ENCODE data around the gene PRSS22. TPM values are rescaled to one million over a fixed set of nuclear protein-coding genes. Genes with fewer than 3 reads are reported as not detected.

PRSS22 gene
- total RNA-seq, 1 experiment from 2014 or later, result 3.9 TPM

DNA sequence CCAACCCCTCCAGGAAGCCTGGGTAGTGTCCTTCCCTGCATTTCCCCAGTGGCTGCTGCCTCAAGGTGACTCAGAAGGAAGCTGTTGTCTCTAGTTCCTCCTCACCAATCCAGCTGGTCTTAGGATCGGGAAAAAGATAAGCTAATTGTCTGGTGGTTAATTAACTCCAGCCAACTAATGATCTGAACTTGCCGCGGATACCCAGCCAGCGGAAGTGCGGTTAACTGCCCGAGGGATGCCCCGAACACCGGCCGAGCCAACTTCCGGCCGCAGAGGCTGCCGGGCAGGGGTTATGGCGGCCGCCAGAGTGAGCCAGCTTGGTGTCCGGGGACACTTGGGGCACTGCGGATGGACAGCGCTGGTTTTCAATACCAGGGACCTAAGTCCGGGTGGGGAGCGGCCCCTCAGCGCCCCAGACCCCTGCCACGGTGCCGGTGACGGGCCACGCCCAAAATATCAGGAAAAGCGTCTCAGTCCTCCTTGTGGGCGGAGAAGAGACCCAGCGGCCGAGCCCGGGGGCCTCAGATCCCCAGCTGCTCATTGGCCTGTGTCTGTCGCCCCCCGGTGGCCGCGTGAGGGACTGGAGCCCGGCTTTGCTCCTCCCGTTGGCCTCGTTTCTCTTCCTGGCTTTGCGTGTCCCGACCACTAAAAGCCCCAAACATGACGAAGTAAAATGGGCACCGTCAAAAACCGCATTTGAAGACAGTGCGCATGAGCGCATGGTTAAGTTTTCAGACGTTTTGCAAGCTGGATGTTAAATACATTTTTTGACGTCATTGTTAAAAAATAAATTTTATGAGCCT, 10.2 kb upstream of the PRSS22 start (continued):
- TF ChIP-seq, protein P1, sequence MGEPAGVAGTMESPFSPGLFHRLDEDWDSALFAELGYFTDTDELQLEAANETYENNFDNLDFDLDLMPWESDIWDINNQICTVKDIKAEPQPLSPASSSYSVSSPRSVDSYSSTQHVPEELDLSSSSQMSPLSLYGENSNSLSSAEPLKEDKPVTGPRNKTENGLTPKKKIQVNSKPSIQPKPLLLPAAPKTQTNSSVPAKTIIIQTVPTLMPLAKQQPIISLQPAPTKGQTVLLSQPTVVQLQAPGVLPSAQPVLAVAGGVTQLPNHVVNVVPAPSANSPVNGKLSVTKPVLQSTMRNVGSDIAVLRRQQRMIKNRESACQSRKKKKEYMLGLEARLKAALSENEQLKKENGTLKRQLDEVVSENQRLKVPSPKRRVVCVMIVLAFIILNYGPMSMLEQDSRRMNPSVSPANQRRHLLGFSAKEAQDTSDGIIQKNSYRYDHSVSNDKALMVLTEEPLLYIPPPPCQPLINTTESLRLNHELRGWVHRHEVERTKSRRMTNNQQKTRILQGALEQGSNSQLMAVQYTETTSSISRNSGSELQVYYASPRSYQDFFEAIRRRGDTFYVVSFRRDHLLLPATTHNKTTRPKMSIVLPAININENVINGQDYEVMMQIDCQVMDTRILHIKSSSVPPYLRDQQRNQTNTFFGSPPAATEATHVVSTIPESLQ (CRISPR knock-in tag; IDR thresholded peaks at IDR 0.05), result no peak
- TF ChIP-seq ZNF263 (CRISPR knock-in tag; IDR thresholded peaks at IDR 0.05; ENCODE audit: low read depth), result no peak
- peak; percentile 66; the same call in 1 of the 2 replicates for TF ChIP-seq GABPB1 (CRISPR knock-in tag; IDR thresholded peaks at IDR 0.05)
- 0 out of 2 replicates have a peak, but pooled peaks have one; percentile 50 for TF ChIP-seq PRRX2 (CRISPR knock-in tag; IDR thresholded peaks at IDR 0.05)
- TF ChIP-seq, protein P2, sequence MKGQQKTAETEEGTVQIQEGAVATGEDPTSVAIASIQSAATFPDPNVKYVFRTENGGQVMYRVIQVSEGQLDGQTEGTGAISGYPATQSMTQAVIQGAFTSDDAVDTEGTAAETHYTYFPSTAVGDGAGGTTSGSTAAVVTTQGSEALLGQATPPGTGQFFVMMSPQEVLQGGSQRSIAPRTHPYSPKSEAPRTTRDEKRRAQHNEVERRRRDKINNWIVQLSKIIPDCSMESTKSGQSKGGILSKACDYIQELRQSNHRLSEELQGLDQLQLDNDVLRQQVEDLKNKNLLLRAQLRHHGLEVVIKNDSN (CRISPR knock-in tag; IDR thresholded peaks at IDR 0.05), result peak; percentile 44; the same call in 1 of the 2 replicates
- TF ChIP-seq, protein P3, sequence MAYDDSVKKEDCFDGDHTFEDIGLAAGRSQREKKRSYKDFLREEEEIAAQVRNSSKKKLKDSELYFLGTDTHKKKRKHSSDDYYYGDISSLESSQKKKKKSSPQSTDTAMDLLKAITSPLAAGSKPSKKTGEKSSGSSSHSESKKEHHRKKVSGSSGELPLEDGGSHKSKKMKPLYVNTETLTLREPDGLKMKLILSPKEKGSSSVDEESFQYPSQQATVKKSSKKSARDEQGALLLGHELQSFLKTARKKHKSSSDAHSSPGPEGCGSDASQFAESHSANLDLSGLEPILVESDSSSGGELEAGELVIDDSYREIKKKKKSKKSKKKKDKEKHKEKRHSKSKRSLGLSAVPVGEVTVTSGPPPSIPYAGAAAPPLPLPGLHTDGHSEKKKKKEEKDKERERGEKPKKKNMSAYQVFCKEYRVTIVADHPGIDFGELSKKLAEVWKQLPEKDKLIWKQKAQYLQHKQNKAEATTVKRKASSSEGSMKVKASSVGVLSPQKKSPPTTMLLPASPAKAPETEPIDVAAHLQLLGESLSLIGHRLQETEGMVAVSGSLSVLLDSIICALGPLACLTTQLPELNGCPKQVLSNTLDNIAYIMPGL (CRISPR knock-in tag; IDR thresholded peaks at IDR 0.05), result peak; percentile 93
- TF ChIP-seq, protein P4, sequence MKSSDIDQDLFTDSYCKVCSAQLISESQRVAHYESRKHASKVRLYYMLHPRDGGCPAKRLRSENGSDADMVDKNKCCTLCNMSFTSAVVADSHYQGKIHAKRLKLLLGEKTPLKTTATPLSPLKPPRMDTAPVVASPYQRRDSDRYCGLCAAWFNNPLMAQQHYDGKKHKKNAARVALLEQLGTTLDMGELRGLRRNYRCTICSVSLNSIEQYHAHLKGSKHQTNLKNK (CRISPR knock-in tag; IDR thresholded peaks at IDR 0.05), result no peak
- TF ChIP-seq FOXJ3 (CRISPR knock-in tag; IDR thresholded peaks at IDR 0.05; ENCODE audit: borderline replicate concordance), result no peak
- TF ChIP-seq, protein P5, sequence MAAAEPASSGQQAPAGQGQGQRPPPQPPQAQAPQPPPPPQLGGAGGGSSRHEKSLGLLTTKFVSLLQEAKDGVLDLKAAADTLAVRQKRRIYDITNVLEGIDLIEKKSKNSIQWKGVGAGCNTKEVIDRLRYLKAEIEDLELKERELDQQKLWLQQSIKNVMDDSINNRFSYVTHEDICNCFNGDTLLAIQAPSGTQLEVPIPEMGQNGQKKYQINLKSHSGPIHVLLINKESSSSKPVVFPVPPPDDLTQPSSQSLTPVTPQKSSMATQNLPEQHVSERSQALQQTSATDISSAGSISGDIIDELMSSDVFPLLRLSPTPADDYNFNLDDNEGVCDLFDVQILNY (CRISPR knock-in tag; IDR thresholded peaks at IDR 0.05), result no peak
- TF ChIP-seq, protein P6, sequence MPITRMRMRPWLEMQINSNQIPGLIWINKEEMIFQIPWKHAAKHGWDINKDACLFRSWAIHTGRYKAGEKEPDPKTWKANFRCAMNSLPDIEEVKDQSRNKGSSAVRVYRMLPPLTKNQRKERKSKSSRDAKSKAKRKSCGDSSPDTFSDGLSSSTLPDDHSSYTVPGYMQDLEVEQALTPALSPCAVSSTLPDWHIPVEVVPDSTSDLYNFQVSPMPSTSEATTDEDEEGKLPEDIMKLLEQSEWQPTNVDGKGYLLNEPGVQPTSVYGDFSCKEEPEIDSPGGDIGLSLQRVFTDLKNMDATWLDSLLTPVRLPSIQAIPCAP (CRISPR knock-in tag; IDR thresholded peaks at IDR 0.05), result no peak
- TF ChIP-seq, protein P7, sequence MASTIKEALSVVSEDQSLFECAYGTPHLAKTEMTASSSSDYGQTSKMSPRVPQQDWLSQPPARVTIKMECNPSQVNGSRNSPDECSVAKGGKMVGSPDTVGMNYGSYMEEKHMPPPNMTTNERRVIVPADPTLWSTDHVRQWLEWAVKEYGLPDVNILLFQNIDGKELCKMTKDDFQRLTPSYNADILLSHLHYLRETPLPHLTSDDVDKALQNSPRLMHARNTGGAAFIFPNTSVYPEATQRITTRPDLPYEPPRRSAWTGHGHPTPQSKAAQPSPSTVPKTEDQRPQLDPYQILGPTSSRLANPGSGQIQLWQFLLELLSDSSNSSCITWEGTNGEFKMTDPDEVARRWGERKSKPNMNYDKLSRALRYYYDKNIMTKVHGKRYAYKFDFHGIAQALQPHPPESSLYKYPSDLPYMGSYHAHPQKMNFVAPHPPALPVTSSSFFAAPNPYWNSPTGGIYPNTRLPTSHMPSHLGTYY (CRISPR knock-in tag; IDR thresholded peaks at IDR 0.05), result peak; percentile 30; the same call in 1 of the 2 replicates
- no peak for TF ChIP-seq ETV6 (CRISPR knock-in tag; IDR thresholded peaks at IDR 0.05)
- TF ChIP-seq RORB (CRISPR knock-in tag; IDR thresholded peaks at IDR 0.05), result no peak
- no peak for TF ChIP-seq SOX15 (CRISPR knock-in tag; IDR thresholded peaks at IDR 0.05)
- no peak for TF ChIP-seq ESRRA (CRISPR knock-in tag; IDR thresholded peaks at IDR 0.05; ENCODE audit: borderline replicate concordance)
- no peak for TF ChIP-seq ZNF138 (CRISPR knock-in tag; conservative IDR thresholded peaks at IDR 0.05)
- TF ChIP-seq, protein P8, sequence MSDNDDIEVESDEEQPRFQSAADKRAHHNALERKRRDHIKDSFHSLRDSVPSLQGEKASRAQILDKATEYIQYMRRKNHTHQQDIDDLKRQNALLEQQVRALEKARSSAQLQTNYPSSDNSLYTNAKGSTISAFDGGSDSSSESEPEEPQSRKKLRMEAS (CRISPR knock-in tag; IDR thresholded peaks at IDR 0.05), result peak; percentile 82
- TF ChIP-seq ZBTB21 (CRISPR knock-in tag; IDR thresholded peaks at IDR 0.05; ENCODE audit: borderline replicate concordance), result no peak
- TF ChIP-seq, protein P9, sequence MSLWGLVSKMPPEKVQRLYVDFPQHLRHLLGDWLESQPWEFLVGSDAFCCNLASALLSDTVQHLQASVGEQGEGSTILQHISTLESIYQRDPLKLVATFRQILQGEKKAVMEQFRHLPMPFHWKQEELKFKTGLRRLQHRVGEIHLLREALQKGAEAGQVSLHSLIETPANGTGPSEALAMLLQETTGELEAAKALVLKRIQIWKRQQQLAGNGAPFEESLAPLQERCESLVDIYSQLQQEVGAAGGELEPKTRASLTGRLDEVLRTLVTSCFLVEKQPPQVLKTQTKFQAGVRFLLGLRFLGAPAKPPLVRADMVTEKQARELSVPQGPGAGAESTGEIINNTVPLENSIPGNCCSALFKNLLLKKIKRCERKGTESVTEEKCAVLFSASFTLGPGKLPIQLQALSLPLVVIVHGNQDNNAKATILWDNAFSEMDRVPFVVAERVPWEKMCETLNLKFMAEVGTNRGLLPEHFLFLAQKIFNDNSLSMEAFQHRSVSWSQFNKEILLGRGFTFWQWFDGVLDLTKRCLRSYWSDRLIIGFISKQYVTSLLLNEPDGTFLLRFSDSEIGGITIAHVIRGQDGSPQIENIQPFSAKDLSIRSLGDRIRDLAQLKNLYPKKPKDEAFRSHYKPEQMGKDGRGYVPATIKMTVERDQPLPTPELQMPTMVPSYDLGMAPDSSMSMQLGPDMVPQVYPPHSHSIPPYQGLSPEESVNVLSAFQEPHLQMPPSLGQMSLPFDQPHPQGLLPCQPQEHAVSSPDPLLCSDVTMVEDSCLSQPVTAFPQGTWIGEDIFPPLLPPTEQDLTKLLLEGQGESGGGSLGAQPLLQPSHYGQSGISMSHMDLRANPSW (CRISPR knock-in tag; conservative IDR thresholded peaks at IDR 0.05; ENCODE audit: low read depth), result no peak

Measured in WTC11 (cell line).